ENCODE data around the gene STAMBPL1. TPM values are rescaled to one million over a fixed set of nuclear protein-coding genes. Genes with fewer than 3 reads are reported as not detected.

The STAMBPL1 gene
- polyA plus RNA-seq, 1 donor = 25.5 TPM

GRCh38 chr10:88946200-88946599, 66.2 kb downstream of the STAMBPL1 start:
- Histone ChIP-seq H3K27ac (ENCODE audit: low read length) (no peak overlapping the region), H3K36me3 (ENCODE audit: control insufficient read depth, insufficient read depth, low read length) (peaks cover 36% of the 10 kb centered on the region), H3K4me3 (ENCODE audit: low read length) (no peak overlapping the region), H3K4me1 (ENCODE audit: control insufficient read depth, insufficient read depth, low read length) (no peaks in the 10 kb centered on the region), H3K9me3 (ENCODE audit: control insufficient read depth, low read depth, low read length) (no peaks in the 10 kb centered on the region), H3K27me3 (ENCODE audit: control insufficient read depth, insufficient read depth, low read length) (no peaks in the 10 kb centered on the region)
- WGBS (ENCODE audit: insufficient coverage, low lambda C conversion rate) = no CpG with 5 or more reads among the region's 1 CpG
- DNase-seq = no peak

GRCh38 chr10:88946965-88947590, 67.0 kb downstream of the STAMBPL1 start:
- H3K4me1 ChIP-seq (ENCODE audit: control insufficient read depth, insufficient read depth, low read length) = no peaks in the 10 kb centered on the region
- H3K27me3 ChIP-seq (ENCODE audit: control insufficient read depth, insufficient read depth, low read length) = no peaks in the 10 kb centered on the region
- DNase-seq = no peak
- H3K9me3 ChIP-seq (ENCODE audit: control insufficient read depth, low read depth, low read length) = no peaks in the 10 kb centered on the region
- H3K27ac ChIP-seq (ENCODE audit: low read length) = no peak overlapping the region
- H3K4me3 ChIP-seq (ENCODE audit: low read length) = no peak overlapping the region
- 83% methylated on average over 1 of the region's 6 CpGs for WGBS (ENCODE audit: insufficient coverage, low lambda C conversion rate)
- H3K36me3 ChIP-seq (ENCODE audit: control insufficient read depth, insufficient read depth, low read length) = peaks cover 29% of the 10 kb centered on the region

DNA sequence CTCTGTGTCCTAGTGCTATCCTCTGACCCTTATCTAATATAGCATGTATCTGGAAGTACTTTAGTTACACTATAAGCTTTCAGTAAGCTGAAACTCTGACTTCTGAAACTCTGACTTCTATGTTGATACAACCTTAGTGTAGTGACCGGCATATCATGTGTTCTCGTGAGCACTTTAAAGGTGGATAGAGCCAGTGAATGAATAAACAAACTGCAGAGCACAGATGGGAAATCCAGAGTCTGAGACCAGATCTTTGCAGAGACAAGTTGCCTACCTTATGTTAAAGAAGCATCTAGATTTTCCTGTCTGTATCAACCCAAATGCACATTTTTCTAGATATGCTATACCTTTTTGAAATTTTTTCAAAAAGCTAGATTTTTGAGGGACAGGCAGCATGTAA, 69.0 kb downstream of the STAMBPL1 start:
- no CpG with 5 or more reads among the region's 2 CpGs for WGBS (ENCODE audit: insufficient coverage, low lambda C conversion rate)
- Histone ChIP-seq H3K9me3 (ENCODE audit: control insufficient read depth, low read depth, low read length) (no peaks in the 10 kb centered on the region), H3K36me3 (ENCODE audit: control insufficient read depth, insufficient read depth, low read length) (peaks cover 10% of the 10 kb centered on the region), H3K27ac (ENCODE audit: low read length) (peak overlapping the region; percentile 26), H3K4me1 (ENCODE audit: control insufficient read depth, insufficient read depth, low read length) (no peaks in the 10 kb centered on the region), H3K27me3 (ENCODE audit: control insufficient read depth, insufficient read depth, low read length) (no peaks in the 10 kb centered on the region), H3K4me3 (ENCODE audit: low read length) (peak overlapping the region; percentile 11)
- no peak for DNase-seq

GRCh38 chr10:88949912-88950837, 70.1 kb downstream of the STAMBPL1 start:
- H3K4me3 ChIP-seq (ENCODE audit: low read length) = peak overlapping the region; percentile 39
- 100% methylated on average over 2 of the region's 3 CpGs for WGBS (ENCODE audit: insufficient coverage, low lambda C conversion rate)

GRCh38 chr10:88952647-88953111, 72.6 kb downstream of the STAMBPL1 start, which contains the start of gene ACTA2:
Gene ACTA2 (minus strand): TSS chr10:88952773. CDS start chr10:88948930, 3,843 bp downstream.
- H3K27ac ChIP-seq (ENCODE audit: low read length) = peak within 1 kb of the TSS; percentile 85
- WGBS (ENCODE audit: insufficient coverage, low lambda C conversion rate) = no CpG with 5 or more reads among the region's 8 CpGs
- H3K36me3 ChIP-seq (ENCODE audit: control insufficient read depth, insufficient read depth, low read length) = peaks cover 2% of the 10 kb centered on the region
- H3K27me3 ChIP-seq (ENCODE audit: control insufficient read depth, insufficient read depth, low read length) = no peaks in the 10 kb centered on the region
- peak; percentile 52 to 56 for DNase-seq
- H3K4me3 ChIP-seq (ENCODE audit: low read length) = peak within 1 kb of the TSS; percentile 39
- no peaks in the 10 kb centered on the region for H3K4me1 ChIP-seq (ENCODE audit: control insufficient read depth, insufficient read depth, low read length)
- H3K9me3 ChIP-seq (ENCODE audit: control insufficient read depth, low read depth, low read length) = no peaks in the 10 kb centered on the region

More at GRCh38 chr10:88949912-88950837, 70.1 kb downstream of the STAMBPL1 start:
- H3K36me3 ChIP-seq (ENCODE audit: control insufficient read depth, insufficient read depth, low read length) = peaks cover 10% of the 10 kb centered on the region
- no peaks in the 10 kb centered on the region for H3K27me3 ChIP-seq (ENCODE audit: control insufficient read depth, insufficient read depth, low read length)
- H3K4me1 ChIP-seq (ENCODE audit: control insufficient read depth, insufficient read depth, low read length) = no peaks in the 10 kb centered on the region
- DNase-seq = no peak
- H3K27ac ChIP-seq (ENCODE audit: low read length) = peak overlapping the region; percentile 85
- no peaks in the 10 kb centered on the region for H3K9me3 ChIP-seq (ENCODE audit: control insufficient read depth, low read depth, low read length)

- H3K27me3 ChIP-seq (ENCODE audit: control insufficient read depth, insufficient read depth, low read length) = no peaks in the 10 kb centered on the region
- H3K4me1 ChIP-seq (ENCODE audit: control insufficient read depth, insufficient read depth, low read length) = no peaks in the 10 kb centered on the region
- WGBS (ENCODE audit: insufficient coverage, low lambda C conversion rate) = no CpG with 5 or more reads among the region's 5 CpGs
- peak overlapping the region; percentile 85 for H3K27ac ChIP-seq (ENCODE audit: low read length)
- H3K4me3 ChIP-seq (ENCODE audit: low read length) = no peak overlapping the region
- peaks cover 2% of the 10 kb centered on the region for H3K36me3 ChIP-seq (ENCODE audit: control insufficient read depth, insufficient read depth, low read length)
- no peak for DNase-seq
- no peaks in the 10 kb centered on the region for H3K9me3 ChIP-seq (ENCODE audit: control insufficient read depth, low read depth, low read length)
These were observed 73.6 kb downstream of the STAMBPL1 start for GRCh38 chr10:88953662-88954061.

DNA sequence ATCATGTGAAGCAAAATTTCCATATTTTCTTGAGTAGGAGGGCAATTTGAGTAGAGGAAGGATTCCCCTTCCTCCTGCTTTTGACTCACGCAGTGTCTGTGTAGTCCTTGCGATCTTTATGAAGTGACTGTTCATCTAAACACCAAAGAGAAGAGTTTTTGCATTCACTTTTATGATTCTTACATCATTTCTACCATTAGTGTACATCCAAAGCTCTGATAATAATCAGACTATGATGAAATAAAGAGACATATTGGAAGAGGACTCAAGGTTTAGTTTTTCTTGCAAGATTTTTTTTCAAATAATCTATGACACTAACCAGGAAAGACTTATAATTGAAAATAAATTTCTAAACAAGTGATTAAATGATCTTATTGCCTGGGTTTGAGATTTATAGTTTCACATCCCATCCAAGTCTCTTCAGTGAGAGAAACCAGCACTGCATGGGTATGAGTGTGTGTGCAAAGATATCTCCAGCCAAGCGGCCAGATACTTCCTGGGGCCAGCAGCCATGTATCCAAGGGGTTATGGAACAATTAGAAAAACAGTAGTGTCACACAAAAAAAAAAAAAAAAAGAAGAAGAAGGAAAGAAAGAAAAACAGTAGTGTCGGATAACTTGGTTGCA, 74.5 kb downstream of the STAMBPL1 start:
- Histone ChIP-seq H3K36me3 (ENCODE audit: control insufficient read depth, insufficient read depth, low read length) (no peaks in the 10 kb centered on the region), H3K9me3 (ENCODE audit: control insufficient read depth, low read depth, low read length) (no peaks in the 10 kb centered on the region), H3K4me3 (ENCODE audit: low read length) (no peak overlapping the region), H3K27ac (ENCODE audit: low read length) (no peak overlapping the region), H3K27me3 (ENCODE audit: control insufficient read depth, insufficient read depth, low read length) (no peaks in the 10 kb centered on the region), H3K4me1 (ENCODE audit: control insufficient read depth, insufficient read depth, low read length) (no peaks in the 10 kb centered on the region)
- DNase-seq = no peak
- WGBS (ENCODE audit: insufficient coverage, low lambda C conversion rate) = no CpG with 5 or more reads among the region's 4 CpGs

GRCh38 chr10:88957381-88957780, 77.3 kb downstream of the STAMBPL1 start:
- H3K27ac ChIP-seq (ENCODE audit: low read length) = no peak overlapping the region
- no peaks in the 10 kb centered on the region for H3K27me3 ChIP-seq (ENCODE audit: control insufficient read depth, insufficient read depth, low read length)
- no peaks in the 10 kb centered on the region for H3K4me1 ChIP-seq (ENCODE audit: control insufficient read depth, insufficient read depth, low read length)
- DNase-seq = peak; percentile 30 to 65
- H3K9me3 ChIP-seq (ENCODE audit: control insufficient read depth, low read depth, low read length) = no peaks in the 10 kb centered on the region
- no CpG with 5 or more reads among the region's 1 CpG for WGBS (ENCODE audit: insufficient coverage, low lambda C conversion rate)
- H3K36me3 ChIP-seq (ENCODE audit: control insufficient read depth, insufficient read depth, low read length) = no peaks in the 10 kb centered on the region
- no peak overlapping the region for H3K4me3 ChIP-seq (ENCODE audit: low read length)

GRCh38 chr10:88958721-88959120, 78.7 kb downstream of the STAMBPL1 start:
- Histone ChIP-seq H3K27ac (ENCODE audit: low read length) (no peak overlapping the region), H3K36me3 (ENCODE audit: control insufficient read depth, insufficient read depth, low read length) (no peaks in the 10 kb centered on the region), H3K4me3 (ENCODE audit: low read length) (no peak overlapping the region), H3K4me1 (ENCODE audit: control insufficient read depth, insufficient read depth, low read length) (no peaks in the 10 kb centered on the region), H3K27me3 (ENCODE audit: control insufficient read depth, insufficient read depth, low read length) (no peaks in the 10 kb centered on the region), H3K9me3 (ENCODE audit: control insufficient read depth, low read depth, low read length) (no peaks in the 10 kb centered on the region)
- 100% methylated on average over 2 of the region's 6 CpGs for WGBS (ENCODE audit: insufficient coverage, low lambda C conversion rate)
- DNase-seq = no peak

- Histone ChIP-seq H3K36me3 (ENCODE audit: control insufficient read depth, insufficient read depth, low read length) (no peaks in the 10 kb centered on the region), H3K27ac (ENCODE audit: low read length) (no peak overlapping the region), H3K4me3 (ENCODE audit: low read length) (no peak overlapping the region), H3K4me1 (ENCODE audit: control insufficient read depth, insufficient read depth, low read length) (no peaks in the 10 kb centered on the region), H3K27me3 (ENCODE audit: control insufficient read depth, insufficient read depth, low read length) (no peaks in the 10 kb centered on the region), H3K9me3 (ENCODE audit: control insufficient read depth, low read depth, low read length) (no peaks in the 10 kb centered on the region)
- no peak for DNase-seq
- WGBS (ENCODE audit: insufficient coverage, low lambda C conversion rate) = no CpG with 5 or more reads among the region's 1 CpG
These were observed 80.8 kb downstream of the STAMBPL1 start for GRCh38 chr10:88960802-88961201.

Measured in large intestine (tissue), 3 donors.